T-helper 2 cell treated with Interferon-gamma antibody and Interleukin-4, amounts not matched to agents 100 ng/mL and 5 ng/mL, for 36 hours (primary cell): Measurements from ENCODE around the gene GHR. TPM values are rescaled to one million over a fixed set of nuclear protein-coding genes. Genes with fewer than 3 reads are reported as not detected.

Source experiments
- intact Hi-C: fragments of 100-400 bp; cut with micrococcal nuclease; formaldehyde crosslinking; loops from one replicate; pipeline ENCODE4 v1.15.1; 2023
- total RNA-seq: library from RNA; stranded (reverse); gene quantifications from 2 replicates; pipeline ENCODE4 v1.2.3, GENCODE V29; 2022

Gene GHR
- not detected in 2 replicates for total RNA-seq

- intact Hi-C loops, result loop anchor here (5.0 to 10.0 kb wide), 3 partner anchors 344 to 569 kb away; no protein-coding TSS in a partner anchor
Observed at GRCh38 chr5:42423285-42424165, at the start of gene GHR. TSS of gene GHR (plus strand) at chr5:42423439. CDS start at chr5:42565875, 142,436 bp downstream.

DNA sequence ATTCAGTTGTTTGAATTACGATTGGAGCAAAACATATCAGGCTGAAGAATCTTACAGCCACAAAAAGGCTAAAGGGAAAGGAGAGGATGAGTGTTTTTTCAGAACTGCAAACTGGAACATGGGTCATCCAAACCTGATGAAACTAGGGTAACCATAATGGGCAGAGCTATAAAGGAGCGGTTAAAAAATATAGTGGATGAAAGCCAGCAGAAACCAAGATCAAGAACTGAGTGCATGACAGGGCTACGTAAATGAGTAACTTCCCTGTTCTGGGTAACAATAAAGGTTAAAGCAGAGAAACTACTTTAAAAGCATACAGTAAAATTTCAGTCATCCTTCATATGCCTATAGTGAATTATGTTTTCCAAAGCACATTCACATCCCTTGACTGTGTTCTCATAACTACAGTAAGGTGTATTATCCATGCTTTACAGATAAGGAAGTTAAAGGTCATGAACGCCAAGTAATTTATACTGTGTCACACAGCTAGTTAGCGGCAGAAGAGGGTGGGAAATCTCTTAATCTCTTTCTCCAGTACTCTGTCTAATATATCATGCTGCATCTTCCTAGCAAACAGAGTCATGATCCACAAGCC lies 48.5 kb upstream of the GHR start:
- intact Hi-C loops, result no loop called here

- intact Hi-C loops, result no loop called here
Observed at GRCh38 chr5:42377496-42377895, 45.7 kb upstream of the GHR start.

DNA sequence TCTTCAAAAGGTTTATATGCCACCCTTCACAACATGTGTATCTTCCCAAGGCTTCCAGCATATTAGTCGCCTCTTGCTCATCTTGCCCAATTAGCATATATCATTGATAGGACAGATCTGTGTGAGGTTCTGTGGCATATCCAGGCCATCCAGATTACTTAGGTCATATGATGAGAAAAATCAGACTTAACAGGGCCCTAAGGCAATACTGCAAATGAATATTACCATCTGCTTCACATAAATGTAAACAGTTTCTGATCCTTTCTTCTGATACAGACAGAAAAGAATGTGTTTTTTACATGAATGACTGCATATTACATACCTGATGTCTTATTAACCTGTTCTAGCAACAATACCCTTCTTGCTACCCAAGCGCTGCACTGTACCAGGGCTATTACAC lies 41.3 kb upstream of the GHR start:
- intact Hi-C loops, result no loop called here

- intact Hi-C loops, result no loop called here
Observed at GRCh38 chr5:42387563-42387962, 35.7 kb upstream of the GHR start.

- intact Hi-C loops, result no loop called here
Observed at GRCh38 chr5:42390115-42390514, 33.1 kb upstream of the GHR start.

GRCh38 chr5:42392917-42393316 lies 30.3 kb upstream of the GHR start:
- intact Hi-C loops, result no loop called here

- intact Hi-C loops, result no loop called here
Observed at GRCh38 chr5:42396111-42396510, 27.1 kb upstream of the GHR start.

GRCh38 chr5:42397267-42397666 lies 26.0 kb upstream of the GHR start:
- intact Hi-C loops, result no loop called here

DNA sequence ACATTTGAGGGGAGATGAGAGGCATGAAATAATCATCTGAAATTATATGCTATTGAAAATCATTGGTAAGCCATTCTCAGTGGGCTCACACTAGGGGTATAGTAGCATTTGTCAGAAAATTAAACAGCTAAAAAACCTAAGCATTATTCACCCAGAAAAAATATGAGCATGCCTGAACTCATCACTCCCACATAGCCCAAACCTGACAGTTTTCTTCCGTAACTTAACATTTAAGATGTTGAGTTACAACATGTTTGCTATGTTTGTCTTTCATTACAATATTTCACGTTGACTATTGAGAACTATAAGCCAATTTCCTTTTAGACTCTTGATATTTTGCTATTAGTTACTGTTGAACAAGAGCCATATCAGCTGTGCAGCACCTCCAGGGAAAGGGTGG lies 23.5 kb upstream of the GHR start:
- intact Hi-C loops, result no loop called here

DNA sequence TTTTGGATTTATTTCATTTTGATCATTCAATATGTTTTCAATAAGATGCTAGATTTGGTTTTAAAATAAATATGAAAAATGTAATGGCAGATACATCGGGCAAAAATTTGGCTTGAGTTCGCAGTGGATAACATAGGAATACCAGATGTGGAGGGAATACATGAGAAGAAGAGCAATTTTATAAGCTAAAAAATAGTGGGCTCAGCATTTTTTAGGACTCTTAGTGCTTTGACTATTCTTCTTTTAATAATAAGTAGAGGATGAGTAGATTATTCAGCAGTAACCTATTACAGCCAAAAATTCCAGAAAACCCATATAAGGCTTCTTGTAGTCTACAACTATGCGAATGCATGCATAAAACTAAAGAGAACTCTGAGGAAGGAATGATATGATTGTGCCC lies 22.8 kb upstream of the GHR start:
- intact Hi-C loops, result no loop called here

DNA sequence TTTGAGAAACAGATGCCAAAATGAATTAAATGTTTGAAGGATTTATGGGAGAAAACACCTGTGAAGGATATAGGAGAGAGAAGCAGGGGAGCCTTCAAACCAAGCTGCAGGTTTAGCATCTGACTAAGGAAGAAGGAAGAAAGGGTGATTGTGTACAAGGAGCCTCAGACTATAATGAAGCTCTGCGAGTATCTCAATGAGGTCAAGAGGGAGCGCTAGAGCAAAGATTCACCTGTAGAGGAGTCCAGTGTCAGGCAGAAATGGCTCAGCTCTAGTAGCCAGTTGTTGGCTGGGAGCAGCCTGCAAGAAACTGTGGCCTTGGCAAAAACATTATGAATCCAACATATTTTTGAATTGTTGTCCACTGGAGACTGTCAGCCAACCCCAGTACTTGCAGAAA lies 20.0 kb upstream of the GHR start:
- intact Hi-C loops, result no loop called here

GRCh38 chr5:42404366-42404765 lies 18.9 kb upstream of the GHR start:
- intact Hi-C loops, result no loop called here

GRCh38 chr5:42419294-42419693 lies 3.9 kb upstream of the GHR start:
- intact Hi-C loops, result no loop called here

DNA sequence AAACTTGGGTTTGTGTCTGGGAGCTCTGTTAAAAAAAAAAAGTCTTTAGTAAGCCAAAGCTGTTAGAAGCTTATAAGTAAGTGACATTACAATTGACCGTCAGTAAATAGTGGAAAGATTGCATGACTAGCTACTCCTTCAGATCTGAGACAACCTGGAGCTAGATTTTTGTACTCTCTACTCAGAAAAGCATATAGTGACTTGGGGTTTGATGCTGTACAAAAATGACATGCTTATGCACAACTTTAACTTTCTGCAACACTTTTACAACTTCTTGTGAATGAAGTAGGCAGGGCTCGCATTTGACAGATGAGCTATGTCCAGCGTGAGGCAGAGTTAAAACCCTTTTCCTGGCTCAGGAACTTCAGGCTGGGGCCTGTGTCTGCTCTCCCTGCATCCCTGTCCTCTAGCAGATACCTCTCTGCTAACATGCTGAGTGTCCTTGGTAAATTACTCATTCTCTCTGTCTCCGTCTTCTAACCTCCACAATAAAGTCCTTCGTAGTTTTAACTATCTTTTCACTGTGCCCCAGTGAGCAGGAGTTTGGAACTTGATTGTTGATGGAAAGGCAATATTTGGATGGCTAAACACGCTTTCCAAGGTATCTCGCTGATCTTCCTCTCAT lies 471 bp upstream of the GHR start:
- intact Hi-C loops, result loop anchor here (5.0 to 10.0 kb wide), 3 partner anchors 345 to 568 kb away; no protein-coding TSS in a partner anchor

- intact Hi-C loops, result loop anchor here (10.0 kb wide), 1 partner anchor 571 kb away; no protein-coding TSS in a partner anchor
Observed at GRCh38 chr5:42426016-42426415, 2.8 kb downstream of the GHR start.

GRCh38 chr5:42429694-42430093 lies 6.5 kb downstream of the GHR start:
- intact Hi-C loops, result loop anchor here (10.0 kb wide), 1 partner anchor 575 kb away; no protein-coding TSS in a partner anchor

- intact Hi-C loops, result no loop called here
Observed at GRCh38 chr5:42434047-42434724, 10.9 kb downstream of the GHR start.

- intact Hi-C loops, result no loop called here
Observed at GRCh38 chr5:42436051-42436450, 12.8 kb downstream of the GHR start.

DNA sequence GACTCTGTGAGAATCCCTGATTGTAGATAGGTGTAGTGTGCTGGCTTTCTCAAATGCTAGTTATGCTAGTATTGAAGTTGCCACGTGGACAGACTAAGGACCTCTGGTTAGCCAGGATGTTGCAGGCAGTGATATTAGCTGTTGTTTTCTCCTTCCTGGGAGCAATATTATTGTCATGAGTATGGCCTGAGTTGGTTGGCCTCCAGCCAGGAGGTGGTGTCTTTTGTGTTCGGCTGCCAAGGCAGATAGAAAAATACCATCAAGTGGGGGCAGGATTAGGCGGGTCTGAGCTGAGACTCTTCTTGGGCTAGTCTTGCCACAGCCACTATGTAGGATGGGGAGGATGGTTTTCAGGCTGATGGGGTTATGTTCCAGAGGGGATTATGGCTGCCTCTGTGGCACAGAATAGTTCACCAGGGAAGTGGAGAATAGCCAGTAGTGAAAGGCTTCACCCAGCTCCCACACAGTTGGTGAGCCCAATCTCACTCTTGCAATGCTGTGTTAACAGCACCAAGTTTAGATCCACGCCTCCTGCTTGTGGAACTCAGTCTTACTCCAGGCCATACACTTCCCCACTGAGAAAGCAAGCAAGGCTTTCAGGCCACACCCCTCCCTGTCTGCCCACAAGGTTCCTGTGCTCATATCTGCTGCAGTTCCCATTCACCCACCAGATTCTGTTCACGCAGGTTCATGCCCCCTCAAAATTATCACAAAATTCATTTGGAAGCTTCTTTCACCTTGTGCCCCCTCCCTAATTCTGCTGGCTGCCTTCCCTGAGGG lies 31.2 kb downstream of the GHR start:
- intact Hi-C loops, result no loop called here

DNA sequence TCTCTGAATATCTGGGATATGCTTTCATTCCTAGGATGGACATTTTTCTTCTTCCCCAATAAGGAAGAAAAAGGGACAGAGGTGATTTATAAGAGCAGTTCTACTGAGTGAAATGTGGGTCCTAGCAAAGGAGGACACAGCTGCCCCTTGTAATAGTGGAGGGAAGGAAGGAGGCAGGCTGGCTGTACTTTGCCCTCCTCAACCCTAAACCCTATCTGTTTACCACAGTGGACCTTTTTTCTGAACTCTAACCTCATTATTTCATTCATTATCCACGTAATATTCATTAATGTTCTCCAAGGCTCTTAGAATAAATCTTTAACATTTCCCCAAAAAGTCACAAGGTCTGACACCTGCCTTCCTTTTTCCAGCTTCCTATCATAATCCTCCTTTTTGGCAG lies 37.8 kb downstream of the GHR start:
- intact Hi-C loops, result no loop called here
